HG02678 (cell line): ENCODE data around the gene ANP32A.

Experiments
- ATAC-seq: cut with Tn5 transposase; IDR thresholded peaks from one replicate; pipeline ENCODE4 v1.9.1; 2021; ENCODE audit warnings: mild to moderate bottlenecking, moderate library complexity; ENCODE audit not compliant: unreplicated experiment

ANP32A gene

GRCh38 chr15:68783226-68784058 lies 37.3 kb downstream of the ANP32A start:
- ATAC-seq, result no peak

GRCh38 chr15:68782589-68783161 lies 38.0 kb downstream of the ANP32A start:
- ATAC-seq, result no peak

GRCh38 chr15:68781766-68782588 lies 38.7 kb downstream of the ANP32A start:
- no peak for ATAC-seq

GRCh38 chr15:68781217-68781616 lies 39.5 kb downstream of the ANP32A start:
- no peak for ATAC-seq

- no peak for ATAC-seq
Observed at GRCh38 chr15:68778876-68779275, 41.8 kb downstream of the ANP32A start.

- ATAC-seq, result no peak
Observed at GRCh38 chr15:68776477-68777270, 44.0 kb downstream of the ANP32A start.

GRCh38 chr15:68775671-68776476 lies 44.8 kb downstream of the ANP32A start:
- no peak for ATAC-seq

- ATAC-seq, result no peak
Observed at GRCh38 chr15:68775236-68775577, 45.5 kb downstream of the ANP32A start.

GRCh38 chr15:68774521-68775235 lies 46.0 kb downstream of the ANP32A start:
- no peak for ATAC-seq

- ATAC-seq, result no peak
Observed at GRCh38 chr15:68774120-68774519, 46.6 kb downstream of the ANP32A start.

GRCh38 chr15:68773036-68773435 lies 47.7 kb downstream of the ANP32A start:
- ATAC-seq, result no peak

- no peak for ATAC-seq
Observed at GRCh38 chr15:68770216-68770615, 50.5 kb downstream of the ANP32A start.

GRCh38 chr15:68769702-68770101 lies 51.0 kb downstream of the ANP32A start:
- ATAC-seq, result no peak

GRCh38 chr15:68768321-68768720 lies 52.4 kb downstream of the ANP32A start:
- no peak for ATAC-seq

GRCh38 chr15:68767833-68768232 lies 52.9 kb downstream of the ANP32A start:
- no peak for ATAC-seq

GRCh38 chr15:68765602-68766368 lies 54.9 kb downstream of the ANP32A start:
- no peak for ATAC-seq

- no peak for ATAC-seq
Observed at GRCh38 chr15:68764090-68764489, 56.6 kb downstream of the ANP32A start.

GRCh38 chr15:68763063-68763462 lies 57.6 kb downstream of the ANP32A start:
- no peak for ATAC-seq
